Stimulated activated CD8-positive, alpha-beta memory T cell treated with anti-CD3 and anti-CD28 coated beads, Interleukin-4, amount 100 ng/mL, for 1 hour (primary cell): ENCODE results near the gene CDT1.
"Not testable (repeated sequence)": the region's sequence is repeated elsewhere in the genome, so short reads cannot be mapped to it uniquely, and the experiment has no call there.

Experiments used
- DNase-seq, 2 donors: peaks; one replicate each; pipeline ENCODE4 v3.0.0-alpha.2; 2020; ENCODE audit warnings: low read depth in 2 of 2, low spot score in 1 of 2

The CDT1 gene

DNA sequence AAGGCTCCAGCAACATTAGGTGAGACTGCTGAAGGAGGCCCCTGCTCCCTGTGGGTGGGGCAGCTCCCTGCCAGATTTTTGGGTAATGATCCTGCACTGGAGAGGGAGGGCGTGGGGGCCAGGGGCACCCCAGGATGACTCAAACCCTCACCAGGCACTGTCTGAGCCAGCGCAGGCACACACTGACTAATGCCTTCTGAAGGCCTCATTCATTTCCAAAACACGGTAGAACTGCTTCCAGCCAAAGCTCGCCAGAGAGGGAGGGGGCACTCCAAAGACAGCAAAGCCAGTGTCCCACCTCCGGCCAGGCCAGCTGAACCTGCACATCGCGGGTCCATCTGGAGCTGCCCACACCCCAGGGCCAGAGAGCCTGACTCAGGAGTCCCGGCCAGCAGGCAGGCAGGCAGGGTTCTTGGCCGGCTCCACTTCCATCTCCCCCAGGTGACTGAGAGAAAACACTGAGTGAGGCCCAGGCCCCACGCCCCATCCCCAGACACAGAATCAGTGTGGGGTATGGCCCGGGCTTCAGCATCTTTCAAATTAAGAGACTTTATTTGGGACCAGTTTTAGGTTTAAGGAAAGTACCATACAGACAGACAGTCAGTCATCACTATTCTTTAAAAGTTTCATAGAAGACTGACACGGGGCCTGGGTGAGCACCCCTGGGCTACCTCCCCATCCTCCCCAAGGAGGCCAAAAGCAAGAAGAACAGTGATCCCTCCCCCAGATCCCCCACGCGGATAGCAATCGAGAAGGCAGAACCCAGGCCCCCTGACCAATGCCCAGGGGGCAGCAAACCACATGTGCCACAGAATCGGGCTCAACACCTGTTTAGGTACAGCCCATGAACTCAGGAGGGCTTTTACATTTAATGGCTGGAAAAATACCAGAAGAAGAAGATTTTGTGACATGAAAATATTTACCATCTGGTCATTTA is 20.9 kb upstream of the CDT1 start:
- no peak for DNase-seq

DNA sequence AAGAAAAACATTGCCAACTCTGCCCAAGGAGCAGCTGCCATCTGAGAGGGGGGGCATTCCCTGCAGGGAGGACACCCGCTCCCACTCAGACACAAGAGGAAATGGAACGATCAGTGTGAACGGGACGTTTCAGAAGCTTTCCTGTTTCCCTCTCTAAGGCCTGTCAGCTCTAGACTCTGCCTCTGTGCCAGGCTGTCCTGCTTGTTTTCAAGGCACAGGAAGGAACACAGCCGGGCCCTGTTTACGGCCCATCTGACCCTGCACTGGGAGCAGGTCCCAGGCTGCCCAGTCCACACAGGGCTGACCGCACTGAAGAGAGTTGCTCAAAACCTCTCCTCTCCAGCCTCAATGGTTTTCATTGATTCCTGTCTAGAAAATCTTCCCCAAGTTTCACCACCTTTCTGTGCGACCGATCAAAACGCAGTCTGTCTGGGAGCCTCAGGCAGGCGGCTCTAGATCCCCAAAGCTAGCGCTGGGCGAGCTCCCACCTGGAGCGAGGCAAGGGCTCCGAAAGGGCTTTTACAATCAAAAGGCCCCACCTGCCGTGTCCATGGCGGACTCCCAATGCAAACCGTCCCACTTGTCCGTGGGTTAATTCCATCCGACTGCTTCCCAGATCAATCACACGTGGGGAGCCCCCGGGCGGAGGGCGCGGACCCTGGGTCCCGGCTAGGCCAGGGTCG is 20.1 kb upstream of the CDT1 start:
- DNase-seq = no peak

DNA sequence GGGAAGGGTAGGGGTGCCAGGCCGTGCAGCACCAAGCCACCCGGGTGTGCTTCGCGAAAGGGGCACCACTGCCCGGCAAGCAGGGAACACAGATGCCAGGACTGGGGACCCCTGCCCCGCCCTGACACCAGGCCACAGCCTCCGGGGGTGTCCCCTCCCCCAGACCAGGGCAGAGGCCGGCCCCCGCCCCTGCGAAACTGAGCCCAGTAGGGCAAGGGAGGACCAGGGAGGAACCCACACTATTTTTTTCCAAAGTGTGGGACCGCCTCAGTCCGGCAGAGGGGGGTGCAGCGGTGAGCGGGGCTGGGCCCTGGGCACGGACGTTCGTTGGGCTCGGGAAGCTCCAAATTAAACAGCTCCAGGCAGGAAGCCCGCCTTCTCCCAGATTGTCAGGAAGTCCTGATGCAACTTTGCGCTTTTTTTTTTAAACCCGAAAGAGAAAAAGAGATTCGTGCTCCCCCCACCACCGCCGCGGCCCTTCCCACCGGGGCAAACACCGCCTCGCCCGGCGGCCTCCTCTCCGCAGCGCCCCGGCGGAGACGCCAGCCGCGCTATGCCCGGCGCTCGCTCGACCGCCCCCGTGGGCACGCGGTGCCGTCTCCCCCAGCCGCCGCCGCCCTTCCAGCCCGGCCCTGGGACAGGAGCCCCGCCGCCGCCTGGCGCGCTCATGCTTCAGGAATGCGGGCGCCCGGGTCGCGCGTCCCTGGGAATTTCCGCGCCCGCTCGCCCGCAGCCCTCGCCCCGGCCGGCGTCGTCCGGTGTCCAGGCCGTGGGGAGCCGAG is 19.3 kb upstream of the CDT1 start:
- no peak for DNase-seq

DNA sequence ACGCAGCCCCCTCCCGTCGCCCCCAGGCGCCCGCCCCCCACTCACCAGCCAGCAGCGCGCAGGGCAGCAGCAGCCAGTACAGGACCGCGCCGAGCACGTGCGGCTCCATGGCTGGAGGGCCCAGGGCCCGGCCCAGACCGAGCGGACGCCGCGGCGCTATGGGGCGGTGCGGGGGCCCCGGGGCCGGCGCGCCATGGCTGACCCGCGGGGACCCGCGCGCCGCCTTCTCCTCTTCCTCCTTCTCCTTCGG is 18.8 kb upstream of the CDT1 start:
- DNase-seq = no peak

DNA sequence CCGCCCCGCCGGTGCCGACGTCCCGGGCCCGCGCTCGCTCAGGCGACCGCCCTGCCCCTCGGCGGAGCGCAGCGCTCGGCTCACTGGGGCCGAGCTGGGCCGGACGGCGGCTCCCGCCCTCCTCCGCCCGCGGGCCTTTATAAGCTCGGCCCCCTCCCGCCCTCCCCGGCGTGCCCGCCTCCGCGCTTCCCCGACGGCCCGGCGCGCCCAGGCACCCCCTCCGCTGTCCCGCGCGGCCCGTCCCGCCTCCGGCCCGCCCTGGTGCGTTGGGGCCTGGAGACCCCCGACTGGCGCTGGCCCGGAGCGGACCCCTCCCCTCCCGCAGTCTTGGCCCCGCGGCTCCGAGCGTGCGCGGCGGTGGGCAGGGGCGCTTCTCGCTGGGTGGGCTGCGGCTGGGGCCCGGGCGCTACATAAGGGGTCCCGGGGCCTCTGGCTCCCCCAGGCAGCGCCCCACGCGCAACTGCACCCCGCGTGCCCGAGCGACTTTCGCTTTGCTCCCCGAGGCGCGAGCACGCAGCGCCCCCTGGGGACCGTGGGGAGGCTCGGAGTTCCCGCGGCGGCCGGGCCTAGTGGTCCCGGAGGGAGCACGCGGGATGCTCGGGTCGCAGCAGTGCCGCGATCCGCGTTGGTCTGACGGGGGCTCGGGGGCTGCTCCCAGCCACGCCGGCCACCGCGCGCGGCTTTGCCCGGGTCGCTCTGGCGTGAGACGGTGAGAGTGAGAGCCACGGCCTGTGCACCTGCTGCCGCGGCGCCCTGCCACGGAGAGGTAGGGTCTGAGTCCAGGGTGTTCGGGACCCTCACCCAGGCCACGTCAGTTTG is 18.3 kb upstream of the CDT1 start, which contains the start of gene PIEZO1:
Gene PIEZO1 (minus strand): TSS at position 115 of the 819 bp plus-strand sequence. CDS start 256 bp downstream, outside the sequence.
- DNase-seq = peak in 1 of 2 donors; percentile 73

DNA sequence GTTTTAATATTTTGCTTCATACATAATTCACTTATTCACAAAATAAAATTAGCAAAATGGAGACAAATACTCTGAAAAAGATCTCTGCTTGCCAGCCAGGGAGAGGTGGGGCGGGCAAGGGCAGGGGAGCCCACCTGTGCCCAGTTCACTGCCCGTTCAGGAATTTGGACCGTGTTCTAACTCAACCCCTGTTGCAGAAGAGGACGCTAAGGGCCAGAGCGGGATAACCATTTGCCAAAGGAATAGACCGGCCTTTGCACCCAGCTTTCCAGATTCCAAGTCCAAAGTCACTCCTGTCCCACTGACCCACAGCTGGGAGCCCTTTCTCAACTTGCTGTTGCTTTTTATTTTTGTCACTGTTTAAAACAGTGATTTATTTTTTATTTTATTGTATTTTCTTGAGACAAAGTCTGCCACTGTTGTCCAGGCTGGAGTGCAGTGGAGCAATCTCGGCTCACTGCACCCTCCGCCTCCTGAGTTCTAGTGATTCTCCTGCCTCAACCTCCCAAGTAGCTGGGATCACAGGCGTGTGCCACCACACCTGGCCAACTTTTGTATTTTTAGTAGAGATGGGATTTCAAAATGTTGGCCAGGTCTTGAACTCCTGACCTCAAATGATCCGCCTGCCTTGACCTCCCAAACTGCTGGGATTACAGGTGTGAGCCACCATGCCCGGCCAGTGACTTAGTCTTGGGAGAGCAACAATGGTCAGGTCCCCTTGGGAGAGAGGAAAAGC is 15.8 kb upstream of the CDT1 start:
- no peak for DNase-seq

DNA sequence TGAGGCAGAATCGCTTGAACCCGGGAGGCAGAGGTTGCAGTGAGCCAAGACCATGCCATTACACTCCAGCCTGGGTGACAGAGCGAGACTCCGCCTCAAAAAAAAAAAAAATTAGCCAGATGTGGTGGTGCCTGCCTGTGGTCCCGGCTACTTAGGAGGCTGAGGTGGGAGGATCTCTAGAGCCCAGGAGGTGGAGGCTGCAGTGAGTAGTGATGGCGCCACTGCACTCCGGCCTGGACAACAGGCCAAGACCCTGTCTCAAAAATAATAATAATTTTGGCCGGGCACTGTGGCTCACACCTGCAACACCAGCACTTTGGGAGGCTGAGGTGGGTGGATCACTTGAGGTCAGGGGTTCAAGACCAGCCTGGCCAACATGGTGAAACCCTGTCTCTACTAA is 14.8 kb upstream of the CDT1 start:
- DNase-seq = not testable (repeated sequence)

DNA sequence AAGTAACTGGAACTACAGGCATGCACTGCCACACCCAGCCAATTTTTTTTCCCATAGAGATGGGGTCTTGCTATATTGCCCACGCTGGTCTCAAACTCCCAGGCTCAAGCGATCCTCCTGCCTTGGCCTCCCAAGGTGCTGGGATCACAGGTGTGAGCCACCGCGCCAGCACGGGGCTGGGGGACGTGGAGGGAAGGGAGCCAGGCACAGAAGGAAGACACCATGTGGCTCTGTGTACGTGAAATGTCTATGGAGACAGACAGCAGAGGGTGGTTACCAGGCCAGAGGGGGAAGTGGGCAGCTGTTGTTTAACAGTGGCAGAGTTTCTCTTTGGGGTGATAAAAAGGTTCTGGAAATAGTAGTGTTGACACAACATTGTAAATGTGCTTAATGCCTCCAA is 14.0 kb upstream of the CDT1 start:
- DNase-seq = no peak

DNA sequence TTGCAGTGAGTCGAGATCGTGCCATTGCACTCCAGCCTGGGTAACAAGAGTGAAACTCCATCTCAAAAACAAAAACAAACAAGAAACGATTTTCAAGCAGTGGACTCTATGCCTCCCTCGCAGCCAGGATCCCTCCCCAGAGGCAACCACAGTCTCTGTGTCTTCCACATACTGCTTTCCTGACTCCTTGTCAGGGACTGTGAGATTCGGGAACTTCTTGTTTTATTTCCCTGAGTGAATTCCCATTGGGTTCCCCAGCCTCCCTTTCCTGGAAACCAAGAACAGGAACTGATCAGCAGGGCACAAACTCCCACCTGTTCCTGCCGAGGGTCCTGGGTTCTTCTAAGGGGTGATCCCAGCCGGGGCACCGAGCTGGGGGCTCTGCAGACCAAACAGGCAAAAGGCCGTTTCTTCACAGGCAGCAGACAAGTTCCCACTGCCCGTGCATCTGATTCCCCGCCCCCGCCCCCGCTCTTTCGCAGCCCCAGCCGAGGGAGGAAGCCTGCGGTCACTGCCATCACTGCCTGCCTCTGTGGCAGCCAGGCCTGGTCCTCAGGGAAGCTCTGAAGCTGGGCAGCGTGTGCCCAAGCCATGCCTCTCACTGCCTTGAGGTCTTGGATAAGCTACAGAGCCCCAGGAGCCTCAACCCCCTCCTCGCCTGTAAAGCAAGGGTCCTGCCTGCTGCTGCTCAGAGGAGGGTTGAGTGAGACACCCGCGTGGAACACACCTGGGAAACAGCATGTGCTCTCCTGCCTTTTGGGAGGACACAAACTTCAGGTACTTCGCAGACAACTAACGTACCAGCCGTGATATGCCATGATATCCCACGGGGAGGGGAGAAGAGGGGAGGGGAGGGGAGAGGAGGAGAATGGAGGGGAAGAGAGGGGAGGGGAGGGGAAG is 13.0 kb upstream of the CDT1 start:
- no peak for DNase-seq

DNA sequence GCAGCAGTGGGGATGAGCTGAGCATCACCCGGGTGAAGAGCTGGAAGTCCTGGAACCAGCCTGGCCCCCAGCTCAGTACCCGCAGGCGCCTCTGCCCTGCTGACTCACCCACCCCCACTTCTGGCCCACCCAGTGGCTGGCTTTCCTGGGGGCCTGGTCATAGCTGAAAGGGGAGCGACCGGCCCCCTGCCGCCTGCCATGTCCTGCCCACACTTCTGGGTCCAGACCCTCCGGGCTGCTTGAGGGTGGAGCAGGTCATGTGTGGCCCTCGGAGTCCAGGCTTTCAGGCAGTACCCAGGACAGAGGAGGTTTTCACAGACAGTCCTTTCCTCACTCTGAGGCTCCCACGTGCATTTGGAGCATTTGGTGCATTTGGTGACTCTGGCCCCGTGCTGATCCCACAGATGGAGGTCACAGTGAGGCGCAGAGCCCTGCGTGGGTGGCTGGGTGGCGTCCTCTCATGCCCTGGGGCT is 11.5 kb upstream of the CDT1 start:
- DNase-seq = no peak

DNA sequence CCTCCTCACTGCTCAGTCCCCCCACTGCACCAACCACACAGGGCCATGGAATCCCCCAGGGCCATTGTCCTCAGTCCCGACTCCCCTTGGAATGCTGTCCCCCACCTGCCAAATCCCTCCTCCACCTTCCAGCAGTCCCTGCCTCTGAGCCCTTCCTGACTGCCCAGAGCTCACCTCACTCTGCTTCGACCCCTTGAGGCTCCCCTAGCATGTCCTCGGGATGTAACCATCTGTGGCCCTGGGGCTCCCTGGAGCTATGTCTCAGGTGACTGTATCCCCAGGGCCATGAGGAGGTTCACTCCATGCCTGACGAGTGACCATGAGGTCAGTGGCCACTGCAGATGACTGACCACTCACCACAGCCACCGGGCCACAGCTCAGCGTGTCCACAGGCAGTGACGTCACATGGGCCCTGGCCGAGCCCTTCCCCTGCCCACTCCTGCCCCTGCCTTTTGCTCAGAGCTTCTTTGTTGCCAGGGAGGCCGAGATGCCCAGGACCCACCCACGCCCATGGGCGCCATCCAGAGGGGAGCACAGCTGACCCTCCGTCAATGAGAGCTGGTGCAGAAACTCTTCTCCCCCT is 10.8 kb upstream of the CDT1 start:
- no peak for DNase-seq

DNA sequence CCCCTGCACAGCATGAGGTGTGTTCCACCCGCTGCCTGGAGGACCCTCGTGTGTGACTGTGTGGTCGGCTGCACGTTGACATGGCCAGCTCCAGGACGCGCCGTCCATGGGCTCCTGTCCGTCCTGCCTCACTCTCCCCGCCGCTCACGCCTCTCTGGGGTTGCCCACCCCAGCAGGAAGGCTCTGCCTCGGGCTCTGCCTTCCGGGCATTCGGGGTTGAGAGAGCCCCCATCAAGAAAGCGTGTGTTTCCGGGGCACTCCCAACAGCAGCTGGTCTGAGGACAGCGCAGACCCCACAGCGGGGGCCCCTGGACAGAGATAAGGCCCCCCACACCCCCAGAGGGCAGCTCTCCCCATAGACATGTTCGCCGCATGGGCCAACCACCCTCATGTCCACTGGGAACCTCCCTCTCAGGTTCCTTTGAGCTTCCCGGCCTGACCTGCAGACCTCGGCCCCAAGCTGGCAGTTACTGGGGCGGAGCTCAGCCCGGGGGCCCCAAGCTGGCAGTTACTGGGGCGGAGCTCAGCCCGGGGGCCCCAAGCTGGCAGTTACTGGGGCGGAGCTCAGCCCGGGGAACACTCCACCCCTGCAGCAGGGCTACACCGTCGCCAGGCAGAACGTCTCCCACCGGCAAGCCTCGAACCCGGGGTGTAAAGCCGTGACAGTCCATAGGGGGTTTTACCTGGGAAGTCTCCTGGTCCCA is 10.2 kb upstream of the CDT1 start:
- no peak for DNase-seq

DNA sequence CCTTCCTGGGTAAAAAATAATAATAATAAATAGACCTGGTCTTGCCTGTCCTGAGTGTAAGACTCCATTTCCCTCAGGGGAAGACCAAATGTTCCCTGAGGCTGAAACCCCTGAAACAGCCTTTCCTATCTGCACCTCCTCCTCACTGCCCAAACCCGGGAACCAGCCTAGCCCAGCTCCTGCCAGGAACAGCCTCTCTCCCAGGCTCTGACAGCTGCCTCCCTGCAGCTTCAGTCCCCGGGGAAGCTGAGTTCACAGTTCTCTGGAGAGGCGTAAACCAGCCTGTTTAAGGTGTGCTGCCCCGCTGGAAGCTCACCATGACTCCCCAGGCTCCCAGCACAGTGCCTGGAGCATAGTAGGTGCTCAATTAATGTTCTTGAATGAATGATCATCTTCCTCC is 7.3 kb upstream of the CDT1 start:
- no peak for DNase-seq

DNA sequence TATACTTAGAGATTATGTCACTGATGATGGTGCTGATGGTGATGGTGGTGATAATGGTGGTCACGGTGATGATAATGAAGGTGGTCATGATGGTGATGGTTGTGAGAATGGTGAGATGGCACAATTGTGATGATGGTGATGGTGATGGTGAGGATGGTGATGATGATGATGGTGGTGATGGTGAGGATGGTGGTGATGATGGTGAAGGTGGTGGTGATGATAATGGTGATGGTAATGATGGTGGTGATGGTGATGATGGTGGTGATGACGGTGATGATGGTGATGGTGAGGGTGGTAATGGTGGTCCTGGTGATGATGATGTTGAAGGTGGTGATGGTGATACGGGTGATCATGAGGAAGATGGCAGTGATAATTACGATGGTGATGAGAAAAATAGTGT is 5.5 kb upstream of the CDT1 start:
- no peak for DNase-seq

DNA sequence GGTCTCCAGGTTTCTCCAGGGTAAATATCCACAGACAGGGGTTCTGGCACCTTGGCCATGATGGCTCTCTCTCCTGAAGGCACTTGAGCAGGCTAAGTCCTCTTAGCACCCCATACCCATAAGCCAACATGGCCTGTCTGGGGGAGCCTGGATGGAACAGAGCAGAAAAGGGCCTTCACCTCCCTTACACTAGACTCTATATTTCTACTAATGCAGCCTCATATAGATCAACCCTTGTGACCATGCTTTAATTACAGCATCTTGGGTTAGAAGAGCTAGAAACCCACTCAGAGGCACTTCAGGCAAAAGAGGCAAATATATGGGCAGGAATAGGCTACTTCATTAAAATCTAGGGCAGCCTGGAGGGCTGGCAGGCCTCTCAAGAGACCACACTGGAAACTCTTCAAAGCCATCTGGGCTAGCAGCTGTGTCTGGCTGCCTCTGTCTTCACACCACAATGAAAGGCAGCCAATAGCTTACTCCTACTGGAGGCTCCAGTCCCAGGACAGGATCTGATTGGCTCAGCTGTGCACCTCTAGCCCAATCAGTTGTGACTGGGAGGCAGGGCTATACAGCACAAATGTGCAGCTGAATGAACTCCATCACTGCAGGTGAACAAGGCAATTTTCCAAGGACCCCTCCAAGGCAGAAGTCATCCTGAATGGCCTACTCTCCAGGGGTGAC is 4.7 kb upstream of the CDT1 start:
- no peak for DNase-seq

DNA sequence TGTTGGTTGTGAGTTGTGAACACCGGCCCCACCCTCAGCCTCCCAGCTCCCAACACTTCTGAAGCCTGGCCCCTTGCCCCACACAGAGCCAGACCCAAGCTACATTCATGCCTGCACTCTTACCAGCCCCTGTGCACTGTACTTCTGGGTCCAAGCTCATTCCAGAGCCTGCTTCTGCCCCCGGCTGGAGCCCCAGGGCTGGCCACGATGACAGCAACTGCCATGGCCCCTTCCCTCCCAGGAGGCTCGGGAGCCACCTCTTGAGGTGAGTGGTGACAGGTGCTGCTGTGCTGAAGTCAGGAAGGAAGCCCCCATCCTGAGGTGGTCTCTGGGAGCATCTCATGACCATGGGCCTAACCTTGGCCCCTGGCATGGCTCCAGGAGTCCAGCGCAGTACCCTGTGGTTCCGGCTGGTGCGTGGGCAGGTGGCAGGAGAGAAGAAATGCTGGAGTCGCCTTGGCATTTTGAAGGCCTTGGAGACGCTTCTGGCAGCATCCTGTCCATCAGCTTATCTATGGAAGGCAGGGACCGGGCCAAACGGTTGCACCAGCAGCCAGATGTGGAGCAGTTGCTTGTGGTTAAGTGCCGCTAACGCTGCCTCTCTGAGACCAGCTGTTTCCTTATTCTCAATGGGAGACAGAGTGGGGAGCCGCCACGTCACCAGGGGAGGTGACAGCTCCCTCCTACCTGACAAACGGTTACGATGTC is 3.9 kb upstream of the CDT1 start:
- DNase-seq = no peak

DNA sequence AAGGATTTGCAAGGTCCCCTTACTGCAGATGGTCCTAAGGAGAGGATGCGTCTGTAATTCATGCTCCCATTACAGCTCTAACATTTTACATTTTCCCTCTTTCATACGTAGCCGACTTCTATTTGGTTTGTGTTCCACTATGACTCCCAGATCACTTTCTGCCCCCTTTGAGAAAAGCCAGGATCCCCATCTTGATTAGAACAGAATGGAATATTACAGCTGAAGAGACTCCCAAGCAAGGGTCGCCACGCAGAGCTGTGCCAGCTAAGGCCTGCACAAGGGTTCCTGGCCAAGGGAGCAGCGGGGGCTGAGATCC is 3.4 kb upstream of the CDT1 start:
- DNase-seq = no peak
